HL-60/S4 (cell line): ENCODE data around the gene LUC7L.
"Not testable (repeated sequence)": the region's sequence is repeated elsewhere in the genome, so short reads cannot be mapped to it uniquely, and the experiment has no call there.

Source experiments
- in situ Hi-C: fragments of 300-500 bp; cut with MboI; formaldehyde crosslinking; loops from 2 replicates; pipeline ENCODE4 v1.14.3; 2022; ENCODE audit warnings: low sequenced_read_pairs

Gene LUC7L

GRCh38 chr16:263944-264343 lies 34.7 kb upstream of the LUC7L start:
- in situ Hi-C loops, result no loop called here

GRCh38 chr16:263182-263774 lies 34.0 kb upstream of the LUC7L start:
- in situ Hi-C loops, result no loop called here

GRCh38 chr16:262121-262745 lies 33.0 kb upstream of the LUC7L start:
- in situ Hi-C loops, result no loop called here

GRCh38 chr16:261031-261691 lies 31.9 kb upstream of the LUC7L start:
- in situ Hi-C loops, result no loop called here

GRCh38 chr16:260326-260725 lies 31.1 kb upstream of the LUC7L start:
- in situ Hi-C loops, result no loop called here

GRCh38 chr16:259814-260253 lies 30.6 kb upstream of the LUC7L start:
- in situ Hi-C loops, result no loop called here

GRCh38 chr16:259226-259625 lies 30.0 kb upstream of the LUC7L start:
- in situ Hi-C loops, result no loop called here

GRCh38 chr16:258091-258490 lies 28.8 kb upstream of the LUC7L start:
- in situ Hi-C loops, result not testable (repeated sequence)

- in situ Hi-C loops, result no loop called here
These were observed 25.9 kb upstream of the LUC7L start for GRCh38 chr16:255183-255582.

GRCh38 chr16:254461-254860 lies 25.2 kb upstream of the LUC7L start:
- in situ Hi-C loops, result no loop called here

- in situ Hi-C loops, result no loop called here
These were observed 24.6 kb upstream of the LUC7L start for GRCh38 chr16:253833-254232.

- in situ Hi-C loops, result no loop called here
These were observed 23.4 kb upstream of the LUC7L start for GRCh38 chr16:252366-253337.

GRCh38 chr16:249431-249830 lies 20.2 kb upstream of the LUC7L start:
- in situ Hi-C loops, result no loop called here

- in situ Hi-C loops, result no loop called here
These were observed 17.8 kb upstream of the LUC7L start for GRCh38 chr16:247027-247426.

GRCh38 chr16:245105-245504 lies 15.9 kb upstream of the LUC7L start:
- in situ Hi-C loops, result no loop called here

- in situ Hi-C loops, result no loop called here
These were observed 14.1 kb upstream of the LUC7L start for GRCh38 chr16:243348-243747.

- in situ Hi-C loops, result no loop called here
These were observed 13.0 kb upstream of the LUC7L start for GRCh38 chr16:242281-242680.

- in situ Hi-C loops, result no loop called here
These were observed 11.3 kb upstream of the LUC7L start for GRCh38 chr16:240559-240958.

GRCh38 chr16:239948-240277 lies 10.7 kb upstream of the LUC7L start:
- in situ Hi-C loops, result no loop called here

GRCh38 chr16:234468-235305 lies 5.4 kb upstream of the LUC7L start, which contains the start of gene FAM234A:
Gene FAM234A (plus strand): TSS chr16:234821. CDS start chr16:254414, 19,593 bp downstream.
- in situ Hi-C loops, result no loop called here
